K562 (cell line): Measurements from ENCODE around the gene USP37. TPM values are rescaled to one million over a fixed set of nuclear protein-coding genes. Genes with fewer than 3 reads are reported as not detected.
A peak's percentile ranks its signal among the peaks of the same experiment; 100 is the strongest.

ENCODE experiments used
- GATAD2A ChIP-seq: fragments of 450-650 bp; IDR thresholded peaks from 2 replicates; pipeline ENCODE4 v1.6.1; 2017
- JUND ChIP-seq, 2 experiments: IDR thresholded peaks; 2 replicates in 1 of 2; 3 replicates in 1 of 2; pipeline ENCODE4 v1.6.1; 2011; ENCODE audit warnings: borderline replicate concordance in 2 of 2, low read depth in 2 of 2, low read length in 2 of 2, improper control_type of control experiment in 1 of 2, missing biosample characterization in 1 of 2, missing genetic modification characterization in 1 of 2, missing genetic modification reagents in 1 of 2
- PCBP1 ChIP-seq: fragments of 200-400 bp; formaldehyde crosslinking; IDR thresholded peaks from 2 replicates; pipeline ENCODE4 v1.6.1; 2018; ENCODE audit warnings: mild to moderate bottlenecking, low read depth, low read length; ENCODE audit not compliant: poor library complexity, severe bottlenecking
- PTRF ChIP-seq: fragments of 450-650 bp; IDR thresholded peaks from 2 replicates; pipeline ENCODE4 v1.6.1; 2016; ENCODE audit warnings: mild to moderate bottlenecking, missing genetic modification characterization, missing compliant biosample characterization
- RBM34 ChIP-seq: fragments of 200-400 bp; formaldehyde crosslinking; IDR thresholded peaks from 2 replicates; pipeline ENCODE4 v1.6.1; 2018; ENCODE audit warnings: low read length, borderline replicate concordance; ENCODE audit not compliant: insufficient read depth
- SMARCE1 ChIP-seq: fragments of 450-650 bp; IDR thresholded peaks from 2 replicates; pipeline ENCODE4 v1.7.1; 2016; ENCODE audit warnings: mild to moderate bottlenecking
- polyA plus RNA-seq, 8 experiments: library from polyadenylated mRNA; depleted of rRNA in 4 of 8; stranded (reverse) in 5 of 8; unstranded in 3 of 8; fragments of >200 nt; fragmentation: Nextera tagmentation in 2 of 8; fragmentation: Illumina TruSeq in 1 of 8; extraction: Ambion mirVana in 2 of 8; extraction: Trizol in 1 of 8; gene quantifications; 2 replicates each; pipeline versions ENCODE4 v1.2.1 to v1.2.3, GENCODE V29; 2011 to 2014; ENCODE audit warnings: inconsistent platforms in 1 of 8, missing spikeins in 1 of 8
- total RNA-seq, 7 experiments: library from RNA; depleted of rRNA in 6 of 7; stranded (reverse); fragments of >200 nt in 6 of 7; fragmentation: Illumina TruSeq in 2 of 7; extraction: Trizol in 2 of 7; gene quantifications; 2 replicates each; pipeline versions ENCODE4 v1.2.1 to v1.2.3, GENCODE V29; 2011 to 2021; ENCODE audit warnings: low replicate concordance in 1 of 7
- TF ChIP-seq, protein P1 (sequence below): fragments of 450-650 bp; formaldehyde crosslinking; IDR thresholded peaks from 2 replicates; pipeline ENCODE4 v1.4.0; 2022; ENCODE audit warnings: mild to moderate bottlenecking, moderate library complexity
- TF ChIP-seq, protein P2 (sequence below): sonication (generic); formaldehyde crosslinking; IDR thresholded peaks from 2 replicates; pipeline ENCODE4 v1.8.0; 2022; ENCODE audit warnings: missing genetic modification reagents, mild to moderate bottlenecking, borderline replicate concordance
- TF ChIP-seq, protein P3 (sequence below), 2 experiments: fragments of 150-350 bp in 1 of 2; IDR thresholded peaks; 2 replicates each; pipeline ENCODE4 v1.6.1; 2012 to 2016; ENCODE audit warnings: low read depth in 2 of 2, low read length in 2 of 2, mild to moderate bottlenecking in 1 of 2, moderate library complexity in 1 of 2
- TF ChIP-seq, protein P4 (sequence below): IDR thresholded peaks from 2 replicates; pipeline ENCODE4 v1.6.1; 2012; ENCODE audit warnings: low read depth, low read length, improper control_type of control experiment, borderline replicate concordance
- TF ChIP-seq, protein P5 (sequence below), 2 experiments: fragments of 450-650 bp; IDR thresholded peaks; 2 replicates each; pipeline ENCODE4 v1.6.1; 2018; ENCODE audit warnings: mild to moderate bottlenecking in 2 of 2, low read depth in 1 of 2; ENCODE audit not compliant: partially characterized antibody in 2 of 2

The USP37 gene
- total and polyA plus RNA-seq, 9 of the 15 experiments (the other 6 are each of a cell fraction or from before 2014, with no cell fraction given) = 2.0 to 14.2 (median 8.5) TPM

DNA sequence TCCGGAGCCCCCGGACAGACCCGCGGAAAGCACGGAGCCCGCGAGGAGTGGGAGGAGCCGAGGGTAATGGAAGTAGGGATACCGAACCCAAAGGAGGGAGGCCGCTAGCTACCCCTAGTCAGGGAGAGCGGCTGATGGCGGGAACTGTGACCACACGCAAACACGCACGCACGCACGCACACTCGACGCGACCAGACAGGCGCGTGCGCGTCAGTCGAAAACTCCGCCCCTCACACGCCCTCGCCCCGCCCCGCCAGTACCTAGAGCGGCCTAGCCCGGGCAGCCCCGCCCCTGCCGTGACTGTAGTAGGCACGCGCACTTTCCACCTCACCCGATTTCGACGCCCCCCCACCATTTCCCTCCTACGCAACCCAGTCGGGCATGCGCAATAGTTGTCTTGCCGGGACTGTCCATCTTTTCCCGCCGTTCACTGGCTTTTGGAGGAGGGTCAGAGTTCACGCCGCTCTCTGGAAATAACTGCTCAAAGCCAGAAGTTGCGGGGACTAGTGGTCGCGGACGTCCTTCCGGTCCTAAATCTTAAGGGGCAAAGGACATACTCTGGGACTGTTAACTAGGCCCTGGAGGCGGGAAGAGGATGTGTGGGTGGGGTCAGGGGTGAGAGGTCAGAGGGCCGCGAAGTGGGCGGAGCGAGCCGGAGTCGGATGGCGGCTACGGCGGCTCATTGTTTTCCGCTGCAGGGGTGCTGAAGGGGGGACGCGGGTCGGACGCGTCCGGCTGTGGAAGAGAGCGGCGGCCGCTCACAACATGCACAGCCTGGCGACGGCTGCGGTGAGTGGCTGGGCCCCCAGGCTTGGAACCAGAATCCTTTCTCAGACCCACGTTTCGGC, at the start of gene USP37, which contains the start of gene CNOT9 (continued):
- TF ChIP-seq JUND (IDR thresholded peaks at IDR 0.05; ENCODE audit: borderline replicate concordance, low read depth, low read length) (peak; percentile 19; the same call in 1 of the 2 replicates), JUND (tag; IDR thresholded peaks at IDR 0.05; ENCODE audit: borderline replicate concordance, low read depth, low read length) (peak; percentile 27; the same call in 1 of the 3 replicates), SMARCE1 (no peak), GATAD2A (no peak), PTRF (tag) (no peak), RBM34 (no peak), PCBP1 (no peak)
- TF ChIP-seq, protein P1, sequence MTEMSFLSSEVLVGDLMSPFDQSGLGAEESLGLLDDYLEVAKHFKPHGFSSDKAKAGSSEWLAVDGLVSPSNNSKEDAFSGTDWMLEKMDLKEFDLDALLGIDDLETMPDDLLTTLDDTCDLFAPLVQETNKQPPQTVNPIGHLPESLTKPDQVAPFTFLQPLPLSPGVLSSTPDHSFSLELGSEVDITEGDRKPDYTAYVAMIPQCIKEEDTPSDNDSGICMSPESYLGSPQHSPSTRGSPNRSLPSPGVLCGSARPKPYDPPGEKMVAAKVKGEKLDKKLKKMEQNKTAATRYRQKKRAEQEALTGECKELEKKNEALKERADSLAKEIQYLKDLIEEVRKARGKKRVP (CRISPR knock-in tag) = no peak
- TF ChIP-seq, protein P2, sequence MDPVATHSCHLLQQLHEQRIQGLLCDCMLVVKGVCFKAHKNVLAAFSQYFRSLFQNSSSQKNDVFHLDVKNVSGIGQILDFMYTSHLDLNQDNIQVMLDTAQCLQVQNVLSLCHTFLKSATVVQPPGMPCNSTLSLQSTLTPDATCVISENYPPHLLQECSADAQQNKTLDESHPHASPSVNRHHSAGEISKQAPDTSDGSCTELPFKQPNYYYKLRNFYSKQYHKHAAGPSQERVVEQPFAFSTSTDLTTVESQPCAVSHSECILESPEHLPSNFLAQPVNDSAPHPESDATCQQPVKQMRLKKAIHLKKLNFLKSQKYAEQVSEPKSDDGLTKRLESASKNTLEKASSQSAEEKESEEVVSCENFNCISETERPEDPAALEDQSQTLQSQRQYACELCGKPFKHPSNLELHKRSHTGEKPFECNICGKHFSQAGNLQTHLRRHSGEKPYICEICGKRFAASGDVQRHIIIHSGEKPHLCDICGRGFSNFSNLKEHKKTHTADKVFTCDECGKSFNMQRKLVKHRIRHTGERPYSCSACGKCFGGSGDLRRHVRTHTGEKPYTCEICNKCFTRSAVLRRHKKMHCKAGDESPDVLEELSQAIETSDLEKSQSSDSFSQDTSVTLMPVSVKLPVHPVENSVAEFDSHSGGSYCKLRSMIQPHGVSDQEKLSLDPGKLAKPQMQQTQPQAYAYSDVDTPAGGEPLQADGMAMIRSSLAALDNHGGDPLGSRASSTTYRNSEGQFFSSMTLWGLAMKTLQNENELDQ = no peak
- TF ChIP-seq, protein P3, sequence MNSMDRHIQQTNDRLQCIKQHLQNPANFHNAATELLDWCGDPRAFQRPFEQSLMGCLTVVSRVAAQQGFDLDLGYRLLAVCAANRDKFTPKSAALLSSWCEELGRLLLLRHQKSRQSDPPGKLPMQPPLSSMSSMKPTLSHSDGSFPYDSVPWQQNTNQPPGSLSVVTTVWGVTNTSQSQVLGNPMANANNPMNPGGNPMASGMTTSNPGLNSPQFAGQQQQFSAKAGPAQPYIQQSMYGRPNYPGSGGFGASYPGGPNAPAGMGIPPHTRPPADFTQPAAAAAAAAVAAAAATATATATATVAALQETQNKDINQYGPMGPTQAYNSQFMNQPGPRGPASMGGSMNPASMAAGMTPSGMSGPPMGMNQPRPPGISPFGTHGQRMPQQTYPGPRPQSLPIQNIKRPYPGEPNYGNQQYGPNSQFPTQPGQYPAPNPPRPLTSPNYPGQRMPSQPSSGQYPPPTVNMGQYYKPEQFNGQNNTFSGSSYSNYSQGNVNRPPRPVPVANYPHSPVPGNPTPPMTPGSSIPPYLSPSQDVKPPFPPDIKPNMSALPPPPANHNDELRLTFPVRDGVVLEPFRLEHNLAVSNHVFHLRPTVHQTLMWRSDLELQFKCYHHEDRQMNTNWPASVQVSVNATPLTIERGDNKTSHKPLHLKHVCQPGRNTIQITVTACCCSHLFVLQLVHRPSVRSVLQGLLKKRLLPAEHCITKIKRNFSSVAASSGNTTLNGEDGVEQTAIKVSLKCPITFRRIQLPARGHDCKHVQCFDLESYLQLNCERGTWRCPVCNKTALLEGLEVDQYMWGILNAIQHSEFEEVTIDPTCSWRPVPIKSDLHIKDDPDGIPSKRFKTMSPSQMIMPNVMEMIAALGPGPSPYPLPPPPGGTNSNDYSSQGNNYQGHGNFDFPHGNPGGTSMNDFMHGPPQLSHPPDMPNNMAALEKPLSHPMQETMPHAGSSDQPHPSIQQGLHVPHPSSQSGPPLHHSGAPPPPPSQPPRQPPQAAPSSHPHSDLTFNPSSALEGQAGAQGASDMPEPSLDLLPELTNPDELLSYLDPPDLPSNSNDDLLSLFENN (IDR thresholded peaks at IDR 0.05; ENCODE audit: low read depth in 2 of 2, low read length in 2 of 2) = no peak
- TF ChIP-seq, protein P4, sequence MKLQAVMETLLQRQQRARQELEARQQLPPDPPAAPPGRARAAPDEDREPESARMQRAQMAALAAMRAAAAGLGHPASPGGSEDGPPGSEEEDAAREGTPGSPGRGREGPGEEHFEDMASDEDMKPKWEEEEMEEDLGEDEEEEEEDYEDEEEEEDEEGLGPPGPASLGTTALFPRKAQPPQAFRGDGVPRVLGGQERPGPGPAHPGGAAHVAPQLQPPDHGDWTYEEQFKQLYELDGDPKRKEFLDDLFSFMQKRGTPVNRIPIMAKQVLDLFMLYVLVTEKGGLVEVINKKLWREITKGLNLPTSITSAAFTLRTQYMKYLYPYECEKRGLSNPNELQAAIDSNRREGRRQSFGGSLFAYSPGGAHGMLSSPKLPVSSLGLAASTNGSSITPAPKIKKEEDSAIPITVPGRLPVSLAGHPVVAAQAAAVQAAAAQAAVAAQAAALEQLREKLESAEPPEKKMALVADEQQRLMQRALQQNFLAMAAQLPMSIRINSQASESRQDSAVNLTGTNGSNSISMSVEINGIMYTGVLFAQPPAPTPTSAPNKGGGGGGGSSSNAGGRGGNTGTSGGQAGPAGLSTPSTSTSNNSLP = no peak
- TF ChIP-seq, protein P5, sequence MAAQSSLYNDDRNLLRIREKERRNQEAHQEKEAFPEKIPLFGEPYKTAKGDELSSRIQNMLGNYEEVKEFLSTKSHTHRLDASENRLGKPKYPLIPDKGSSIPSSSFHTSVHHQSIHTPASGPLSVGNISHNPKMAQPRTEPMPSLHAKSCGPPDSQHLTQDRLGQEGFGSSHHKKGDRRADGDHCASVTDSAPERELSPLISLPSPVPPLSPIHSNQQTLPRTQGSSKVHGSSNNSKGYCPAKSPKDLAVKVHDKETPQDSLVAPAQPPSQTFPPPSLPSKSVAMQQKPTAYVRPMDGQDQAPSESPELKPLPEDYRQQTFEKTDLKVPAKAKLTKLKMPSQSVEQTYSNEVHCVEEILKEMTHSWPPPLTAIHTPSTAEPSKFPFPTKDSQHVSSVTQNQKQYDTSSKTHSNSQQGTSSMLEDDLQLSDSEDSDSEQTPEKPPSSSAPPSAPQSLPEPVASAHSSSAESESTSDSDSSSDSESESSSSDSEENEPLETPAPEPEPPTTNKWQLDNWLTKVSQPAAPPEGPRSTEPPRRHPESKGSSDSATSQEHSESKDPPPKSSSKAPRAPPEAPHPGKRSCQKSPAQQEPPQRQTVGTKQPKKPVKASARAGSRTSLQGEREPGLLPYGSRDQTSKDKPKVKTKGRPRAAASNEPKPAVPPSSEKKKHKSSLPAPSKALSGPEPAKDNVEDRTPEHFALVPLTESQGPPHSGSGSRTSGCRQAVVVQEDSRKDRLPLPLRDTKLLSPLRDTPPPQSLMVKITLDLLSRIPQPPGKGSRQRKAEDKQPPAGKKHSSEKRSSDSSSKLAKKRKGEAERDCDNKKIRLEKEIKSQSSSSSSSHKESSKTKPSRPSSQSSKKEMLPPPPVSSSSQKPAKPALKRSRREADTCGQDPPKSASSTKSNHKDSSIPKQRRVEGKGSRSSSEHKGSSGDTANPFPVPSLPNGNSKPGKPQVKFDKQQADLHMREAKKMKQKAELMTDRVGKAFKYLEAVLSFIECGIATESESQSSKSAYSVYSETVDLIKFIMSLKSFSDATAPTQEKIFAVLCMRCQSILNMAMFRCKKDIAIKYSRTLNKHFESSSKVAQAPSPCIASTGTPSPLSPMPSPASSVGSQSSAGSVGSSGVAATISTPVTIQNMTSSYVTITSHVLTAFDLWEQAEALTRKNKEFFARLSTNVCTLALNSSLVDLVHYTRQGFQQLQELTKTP (IDR thresholded peaks at IDR 0.05; ENCODE audit: low read depth in 1 of 2, partially characterized antibody in 2 of 2) = no peak
